Measurements from ENCODE around the gene GNL1. TPM values are rescaled to one million over a fixed set of nuclear protein-coding genes. Genes with fewer than 3 reads are reported as not detected.
"Not testable (repeated sequence)": the region's sequence is repeated elsewhere in the genome, so short reads cannot be mapped to it uniquely, and the experiment has no call there.

The GNL1 gene
- total and polyA plus RNA-seq, 4 donors: 41.0 to 68.5 (median 54.6) TPM

DNA sequence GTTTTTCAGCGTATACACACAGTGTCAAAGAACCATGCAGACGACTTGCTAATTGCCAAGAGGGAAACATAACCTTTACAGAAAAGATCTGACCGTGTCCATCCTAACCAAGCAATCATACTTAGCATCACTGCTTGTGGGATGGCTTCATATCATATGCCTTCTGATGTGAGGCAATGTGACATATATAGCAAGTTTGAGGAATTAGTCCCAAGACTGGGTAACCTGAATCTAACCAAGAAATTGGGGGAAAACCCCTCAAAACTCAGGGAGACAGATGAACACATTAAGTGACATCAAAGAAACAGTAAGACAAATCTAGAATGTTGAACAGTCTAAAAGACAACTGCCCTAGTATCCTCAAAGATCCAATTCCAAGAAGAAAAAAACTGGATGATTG, 18.4 kb downstream of the GNL1 start:
- Histone ChIP-seq H3K27me3 (ENCODE audit: control insufficient read depth in 3 of 3, insufficient read depth in 3 of 3, low read length in 2 of 3) (no peaks in the 10 kb centered on the region), H3K36me3 (ENCODE audit: control insufficient read depth in 4 of 4, insufficient read depth in 4 of 4, low read length in 4 of 4) (no peaks in the 10 kb centered on the region), H3K4me1 (ENCODE audit: control insufficient read depth in 5 of 5, insufficient read depth in 5 of 5, low read length in 5 of 5) (peaks cover 0 to 6% (median 0%) of the 10 kb centered on the region in 5 donors), H3K9ac (ENCODE audit: insufficient read depth in 1 of 2, low read length in 2 of 2) (no peak overlapping the region), H3K27ac (ENCODE audit: low read depth in 1 of 2, low read length in 1 of 2) (no peak overlapping the region), H3K9me3 (ENCODE audit: control insufficient read depth in 4 of 4, insufficient read depth in 3 of 4, low read length in 3 of 4) (no peaks in the 10 kb centered on the region), H3K4me3 (no peak overlapping the region)
- 83 to 89% methylated on average over 3 of the region's 3 CpGs for WGBS, 2 donors
- no peak for TF ChIP-seq CTCF (IDR thresholded peaks at IDR 0.05; ENCODE audit: control extremely low read depth, extremely low read depth)
- ATAC-seq (ENCODE audit: insufficient read depth, low FRiP score) (no peak), DNase-seq (no peak)

DNA sequence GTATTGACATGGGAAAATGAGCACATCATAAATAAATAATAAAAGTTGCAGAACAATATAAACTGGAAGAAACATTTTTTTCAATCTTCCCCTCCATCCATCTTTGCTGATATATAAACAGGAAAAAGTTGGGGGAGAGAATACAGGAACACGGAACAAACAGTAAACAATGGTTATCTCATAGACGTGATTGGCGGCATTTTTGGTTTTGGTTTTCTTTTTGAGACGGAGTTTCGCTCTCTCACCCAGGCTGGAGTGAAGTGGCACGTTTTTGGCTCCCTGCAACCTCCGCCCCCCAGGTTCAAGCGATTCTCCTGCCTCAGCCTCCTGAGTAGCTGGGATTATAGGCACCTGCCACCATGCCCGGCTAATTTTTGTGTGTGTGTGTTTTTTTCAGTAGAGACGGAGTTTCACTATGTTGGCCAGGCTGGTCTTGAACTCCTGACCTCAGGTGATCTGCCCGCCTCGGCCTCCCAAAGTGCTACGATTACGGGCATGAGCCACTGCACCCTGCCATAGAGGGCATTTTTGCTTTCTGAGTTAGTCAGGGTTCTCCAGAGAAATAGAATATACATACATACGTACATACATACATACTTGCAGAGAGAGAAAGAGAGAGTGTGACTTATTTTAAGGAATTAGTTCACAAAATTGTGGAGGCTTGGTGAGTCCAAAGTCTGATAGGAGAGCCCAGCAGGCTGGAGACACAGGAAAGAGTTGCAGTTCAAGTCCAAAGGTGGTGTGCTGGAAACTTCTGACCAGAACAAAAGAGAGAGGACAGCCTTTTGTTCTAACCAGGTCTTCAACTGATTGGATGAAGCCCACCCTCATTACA, 22.6 kb downstream of the GNL1 start:
- no peak overlapping the region for H3K4me3 ChIP-seq
- TF ChIP-seq CTCF (IDR thresholded peaks at IDR 0.05; ENCODE audit: control extremely low read depth, extremely low read depth): no peak
- H3K27me3 ChIP-seq (ENCODE audit: control insufficient read depth in 3 of 3, insufficient read depth in 3 of 3, low read length in 2 of 3): no peaks in the 10 kb centered on the region
- DNase-seq (peak in 1 of 3 donors; percentile 24), ATAC-seq (ENCODE audit: insufficient read depth, low FRiP score) (no peak)
- no peaks in the 10 kb centered on the region for H3K4me1 ChIP-seq (ENCODE audit: control insufficient read depth in 5 of 5, insufficient read depth in 5 of 5, low read length in 5 of 5)
- no peak overlapping the region for H3K9ac ChIP-seq (ENCODE audit: insufficient read depth in 1 of 2, low read length in 2 of 2)
- no peaks in the 10 kb centered on the region for H3K9me3 ChIP-seq (ENCODE audit: control insufficient read depth in 4 of 4, insufficient read depth in 3 of 4, low read length in 3 of 4)
- 62 to 74% methylated on average over 15 of the region's 15 CpGs for WGBS, 2 donors
- peak overlapping the region in 1 of 2 donors; percentile 40 for H3K27ac ChIP-seq (ENCODE audit: low read depth in 1 of 2, low read length in 1 of 2)
- no peaks in the 10 kb centered on the region for H3K36me3 ChIP-seq (ENCODE audit: control insufficient read depth in 4 of 4, insufficient read depth in 4 of 4, low read length in 4 of 4)

- WGBS, 2 donors: 47 to 55% methylated on average over 2 of the region's 2 CpGs
These were observed 26.3 kb downstream of the GNL1 start for GRCh38 chr6:30530014-30530413.

DNA sequence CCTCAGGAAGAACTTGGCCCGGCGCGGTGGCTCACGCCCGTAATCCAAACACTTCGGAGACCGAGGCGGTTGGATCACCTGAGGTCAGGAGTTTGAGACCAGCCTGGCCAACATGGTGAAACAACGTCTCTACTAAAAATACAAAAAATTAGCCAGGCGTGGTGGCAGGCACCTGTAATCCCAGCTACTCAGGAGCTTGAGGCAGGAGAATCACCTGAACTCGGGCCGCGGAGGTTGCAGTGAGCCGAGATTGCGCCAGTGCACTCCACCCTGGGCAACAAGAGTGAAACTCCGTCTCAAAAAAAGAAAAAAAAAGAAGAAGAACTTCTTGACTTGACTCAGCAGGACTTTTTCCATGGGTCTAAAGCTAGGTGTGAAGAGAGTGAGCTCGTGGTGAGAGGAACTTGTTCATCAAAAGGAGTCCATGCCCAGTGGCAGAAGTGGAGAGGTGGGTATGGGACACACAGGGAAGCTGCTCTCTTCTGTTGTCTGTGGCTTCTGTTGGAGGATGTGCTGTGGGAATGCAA, 26.9 kb downstream of the GNL1 start:
- not testable (repeated sequence) for H3K27me3 ChIP-seq (ENCODE audit: control insufficient read depth in 3 of 3, insufficient read depth in 3 of 3, low read length in 2 of 3); H3K9ac ChIP-seq (ENCODE audit: insufficient read depth in 1 of 2, low read length in 2 of 2); H3K4me1 ChIP-seq (ENCODE audit: control insufficient read depth in 5 of 5, insufficient read depth in 5 of 5, low read length in 5 of 5); DNase-seq; H3K9me3 ChIP-seq (ENCODE audit: control insufficient read depth in 4 of 4, insufficient read depth in 3 of 4, low read length in 3 of 4); H3K36me3 ChIP-seq (ENCODE audit: control insufficient read depth in 4 of 4, insufficient read depth in 4 of 4, low read length in 4 of 4); ATAC-seq (ENCODE audit: insufficient read depth, low FRiP score); H3K4me3 ChIP-seq
- 71 to 79% methylated on average over 17 of the region's 17 CpGs for WGBS, 2 donors
- H3K27ac ChIP-seq (ENCODE audit: low read depth in 1 of 2, low read length in 1 of 2): peak overlapping the region in 1 of 2 donors; percentile 20

More at GRCh38 chr6:30530014-30530413, 26.3 kb downstream of the GNL1 start:
- Histone ChIP-seq H3K9me3 (ENCODE audit: control insufficient read depth in 4 of 4, insufficient read depth in 3 of 4, low read length in 3 of 4) (no peaks in the 10 kb centered on the region), H3K4me3 (no peak overlapping the region), H3K27me3 (ENCODE audit: control insufficient read depth in 3 of 3, insufficient read depth in 3 of 3, low read length in 2 of 3) (no peaks in the 10 kb centered on the region), H3K9ac (ENCODE audit: insufficient read depth in 1 of 2, low read length in 2 of 2) (no peak overlapping the region), H3K27ac (ENCODE audit: low read depth in 1 of 2, low read length in 1 of 2) (peak overlapping the region in 1 of 2 donors; percentile 67), H3K4me1 (ENCODE audit: control insufficient read depth in 5 of 5, insufficient read depth in 5 of 5, low read length in 5 of 5) (no peaks in the 10 kb centered on the region), H3K36me3 (ENCODE audit: control insufficient read depth in 4 of 4, insufficient read depth in 4 of 4, low read length in 4 of 4) (no peaks in the 10 kb centered on the region)
- no peak for ATAC-seq (ENCODE audit: insufficient read depth, low FRiP score)
- TF ChIP-seq CTCF (IDR thresholded peaks at IDR 0.05; ENCODE audit: control extremely low read depth, extremely low read depth): no peak
- no peak for DNase-seq

GRCh38 chr6:30526444-30526843, 29.8 kb downstream of the GNL1 start:
- not testable (repeated sequence) for H3K36me3 ChIP-seq (ENCODE audit: control insufficient read depth in 4 of 4, insufficient read depth in 4 of 4, low read length in 4 of 4); H3K27me3 ChIP-seq (ENCODE audit: control insufficient read depth in 3 of 3, insufficient read depth in 3 of 3, low read length in 2 of 3); H3K4me1 ChIP-seq (ENCODE audit: control insufficient read depth in 5 of 5, insufficient read depth in 5 of 5, low read length in 5 of 5); H3K9me3 ChIP-seq (ENCODE audit: control insufficient read depth in 4 of 4, insufficient read depth in 3 of 4, low read length in 3 of 4); H3K4me3 ChIP-seq; ATAC-seq (ENCODE audit: insufficient read depth, low FRiP score); DNase-seq; H3K27ac ChIP-seq (ENCODE audit: low read depth in 1 of 2, low read length in 1 of 2); H3K9ac ChIP-seq (ENCODE audit: insufficient read depth in 1 of 2, low read length in 2 of 2)
- WGBS, 2 donors: 97 to 98% methylated on average over 3 of the region's 3 CpGs

- not testable (repeated sequence) for H3K4me3 ChIP-seq; H3K4me1 ChIP-seq (ENCODE audit: control insufficient read depth in 5 of 5, insufficient read depth in 5 of 5, low read length in 5 of 5); ATAC-seq (ENCODE audit: insufficient read depth, low FRiP score); H3K27me3 ChIP-seq (ENCODE audit: control insufficient read depth in 3 of 3, insufficient read depth in 3 of 3, low read length in 2 of 3); H3K9ac ChIP-seq (ENCODE audit: insufficient read depth in 1 of 2, low read length in 2 of 2); DNase-seq; H3K27ac ChIP-seq (ENCODE audit: low read depth in 1 of 2, low read length in 1 of 2); H3K9me3 ChIP-seq (ENCODE audit: control insufficient read depth in 4 of 4, insufficient read depth in 3 of 4, low read length in 3 of 4); H3K36me3 ChIP-seq (ENCODE audit: control insufficient read depth in 4 of 4, insufficient read depth in 4 of 4, low read length in 4 of 4)
- WGBS, 2 donors: 82 to 86% methylated on average over 5 of the region's 5 CpGs
These were observed 34.3 kb downstream of the GNL1 start for GRCh38 chr6:30521952-30522351.
